Raji (cell line): ENCODE data around the gene HCFC1.

Source experiments
- POLR2A ChIP-seq: IDR thresholded peaks from 2 replicates; pipeline ENCODE4 v1.6.1; 2011; ENCODE audit warnings: low read depth, low read length, control low read depth; ENCODE audit not compliant: insufficient read depth

Gene HCFC1

GRCh38 chrX:153988493-153988892, 16.9 kb upstream of the HCFC1 start:
- no peak for TF ChIP-seq POLR2A

- TF ChIP-seq POLR2A = no peak
Measured at GRCh38 chrX:153984351-153985178, 12.9 kb upstream of the HCFC1 start.

- TF ChIP-seq POLR2A = no peak
Measured at GRCh38 chrX:153983321-153983801, 11.7 kb upstream of the HCFC1 start.

- TF ChIP-seq POLR2A = no peak
Measured at GRCh38 chrX:153981771-153982533, 10.3 kb upstream of the HCFC1 start.

- no peak for TF ChIP-seq POLR2A
Measured at GRCh38 chrX:153981231-153981630, 9.6 kb upstream of the HCFC1 start.

- no peak for TF ChIP-seq POLR2A
Measured at GRCh38 chrX:153974726-153975286, 3.2 kb upstream of the HCFC1 start.

- no peak; the same call in 1 of the 2 replicates for TF ChIP-seq POLR2A
Measured at GRCh38 chrX:153974003-153974725, 2.5 kb upstream of the HCFC1 start.

GRCh38 chrX:153973127-153974002, 1.7 kb upstream of the HCFC1 start:
- TF ChIP-seq POLR2A = no peak

- TF ChIP-seq POLR2A = peak; percentile 57
Measured at GRCh38 chrX:153972368-153973126, 929 bp upstream of the HCFC1 start, which contains the start of gene TMEM187. TSS of gene TMEM187 (plus strand) at chrX:153972754. CDS start at chrX:153982063, 9,309 bp downstream.

GRCh38 chrX:153971124-153971449, 531 bp downstream of the HCFC1 start:
- TF ChIP-seq POLR2A = 0 out of 2 replicates have a peak, but pooled peaks have one; percentile 23

- TF ChIP-seq POLR2A = peak; percentile 46
Measured at GRCh38 chrX:153970357-153971123, 1.1 kb downstream of the HCFC1 start.

GRCh38 chrX:153969904-153970356, 1.7 kb downstream of the HCFC1 start:
- TF ChIP-seq POLR2A = no peak
